HG02852 (cell line): Measurements from ENCODE around the gene KCNN2.

Experiments
- ATAC-seq: cut with Tn5 transposase; IDR thresholded peaks from one replicate; pipeline ENCODE4 v1.9.1; 2021; ENCODE audit warnings: mild to moderate bottlenecking, moderate library complexity; ENCODE audit not compliant: unreplicated experiment

The KCNN2 gene

GRCh38 chr5:114362197-114362976 is 517 bp downstream of the KCNN2 start:
- ATAC-seq, result no peak

GRCh38 chr5:114362977-114363761 is 1.3 kb downstream of the KCNN2 start:
- no peak for ATAC-seq

- no peak for ATAC-seq
Measured at GRCh38 chr5:114363837-114364236, 2.0 kb downstream of the KCNN2 start.

GRCh38 chr5:114367029-114367428 is 5.2 kb downstream of the KCNN2 start:
- no peak for ATAC-seq

- ATAC-seq, result no peak
Measured at GRCh38 chr5:114369680-114370417, 8.0 kb downstream of the KCNN2 start.

GRCh38 chr5:114377050-114377844 is 15.4 kb downstream of the KCNN2 start:
- no peak for ATAC-seq

GRCh38 chr5:114377946-114378345 is 16.1 kb downstream of the KCNN2 start:
- ATAC-seq, result no peak

GRCh38 chr5:114380721-114381120 is 18.9 kb downstream of the KCNN2 start:
- ATAC-seq, result no peak

GRCh38 chr5:114387433-114387832 is 25.6 kb downstream of the KCNN2 start:
- no peak for ATAC-seq

- ATAC-seq, result no peak
Measured at GRCh38 chr5:114390431-114390830, 28.6 kb downstream of the KCNN2 start.

GRCh38 chr5:114391321-114391720 is 29.5 kb downstream of the KCNN2 start:
- no peak for ATAC-seq

GRCh38 chr5:114393159-114393558 is 31.3 kb downstream of the KCNN2 start:
- no peak for ATAC-seq

- ATAC-seq, result no peak
Measured at GRCh38 chr5:114402206-114402605, 40.3 kb downstream of the KCNN2 start.

GRCh38 chr5:114407783-114408182 is 45.9 kb downstream of the KCNN2 start:
- ATAC-seq, result no peak

- ATAC-seq, result no peak
Measured at GRCh38 chr5:114408847-114409246, 47.0 kb downstream of the KCNN2 start.

- no peak for ATAC-seq
Measured at GRCh38 chr5:114411380-114411931, 49.6 kb downstream of the KCNN2 start.

GRCh38 chr5:114412510-114413171 is 50.8 kb downstream of the KCNN2 start:
- ATAC-seq, result peak; percentile 57

- ATAC-seq, result no peak
Measured at GRCh38 chr5:114415760-114416159, 53.9 kb downstream of the KCNN2 start.

GRCh38 chr5:114416254-114416653 is 54.4 kb downstream of the KCNN2 start:
- ATAC-seq, result no peak

GRCh38 chr5:114417519-114417918 is 55.6 kb downstream of the KCNN2 start:
- no peak for ATAC-seq
